Subcutaneous adipose tissue (tissue), 4 donors: ENCODE data around the gene IGF1R. TPM values are rescaled to one million over a fixed set of nuclear protein-coding genes. Genes with fewer than 3 reads are reported as not detected.

Source experiments
- CTCF ChIP-seq: fragments of 450-650 bp; IDR thresholded peaks from one replicate; pipeline ENCODE4 v1.5.1; 2016; ENCODE audit warnings: low read depth, mild to moderate bottlenecking, control low read depth, antibody characterized with exemption, moderate library complexity
- total RNA-seq, 4 donors: library from RNA; depleted of rRNA; stranded (reverse); fragments of >200 nt; gene quantifications; one replicate each; pipeline ENCODE4 v1.1.0, GENCODE V29; 2016

Gene IGF1R
- total RNA-seq, 4 donors from 2014 or later, result 27.4 to 53.7 (median 49.7) TPM

- no peak for TF ChIP-seq CTCF
These were observed 96.2 kb downstream of the IGF1R start for GRCh38 chr15:98744506-98744905.

- TF ChIP-seq CTCF, result no peak
These were observed 96.8 kb downstream of the IGF1R start for GRCh38 chr15:98745179-98745578.

GRCh38 chr15:98745650-98746374 lies 97.5 kb downstream of the IGF1R start:
- TF ChIP-seq CTCF, result no peak

GRCh38 chr15:98746375-98747155 lies 98.2 kb downstream of the IGF1R start:
- no peak for TF ChIP-seq CTCF

- no peak for TF ChIP-seq CTCF
These were observed 103.4 kb downstream of the IGF1R start for GRCh38 chr15:98751767-98752166.

- no peak for TF ChIP-seq CTCF
These were observed 105.7 kb downstream of the IGF1R start for GRCh38 chr15:98753726-98754656.
